Keratinocyte (primary cell): ENCODE measurements around the gene PCDHAC2.

Source experiments
- EZH2 ChIP-seq: IDR thresholded peaks from one replicate; pipeline ENCODE4 v1.6.1; 2012; ENCODE audit warnings: inconsistent platforms, mild to moderate bottlenecking, low read length, moderate library complexity
- TF ChIP-seq, protein P1 (sequence below), 3 experiments: IDR thresholded peaks in 1 of 3; conservative IDR thresholded peaks in 1 of 3; optimal IDR thresholded peaks in 1 of 3; 2 replicates in 2 of 3; 3 replicates in 1 of 3; pipeline versions ENCODE3 to v1.5.1; 2011; ENCODE audit warnings: low read length in 3 of 3, mild to moderate bottlenecking in 3 of 3, moderate library complexity in 2 of 3, control low read depth in 1 of 3, inconsistent platforms in 1 of 3; ENCODE audit not compliant: insufficient read depth in 2 of 3; ENCODE audit errors: extremely low read depth in 1 of 3

DNA sequence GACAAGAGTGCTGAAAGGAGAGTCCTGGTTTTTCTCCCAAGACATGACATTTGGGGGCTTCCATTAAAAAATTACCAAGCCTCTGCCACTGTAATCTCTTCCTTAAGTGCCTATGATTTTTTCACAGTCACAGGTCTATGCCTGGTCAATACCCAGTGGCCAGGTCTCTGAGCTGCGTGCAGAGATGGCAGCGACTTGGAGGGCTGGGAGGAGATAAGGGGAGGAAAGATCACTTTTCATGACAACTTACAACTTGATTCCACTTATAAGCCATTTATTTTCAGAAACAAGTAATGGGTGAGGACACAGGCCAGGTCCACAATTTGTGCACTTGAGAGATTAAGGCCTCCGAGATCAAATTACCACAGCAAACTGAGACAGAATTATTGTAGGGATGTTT, 1.9 kb upstream of the PCDHAC2 start:
- TF ChIP-seq, protein P1, sequence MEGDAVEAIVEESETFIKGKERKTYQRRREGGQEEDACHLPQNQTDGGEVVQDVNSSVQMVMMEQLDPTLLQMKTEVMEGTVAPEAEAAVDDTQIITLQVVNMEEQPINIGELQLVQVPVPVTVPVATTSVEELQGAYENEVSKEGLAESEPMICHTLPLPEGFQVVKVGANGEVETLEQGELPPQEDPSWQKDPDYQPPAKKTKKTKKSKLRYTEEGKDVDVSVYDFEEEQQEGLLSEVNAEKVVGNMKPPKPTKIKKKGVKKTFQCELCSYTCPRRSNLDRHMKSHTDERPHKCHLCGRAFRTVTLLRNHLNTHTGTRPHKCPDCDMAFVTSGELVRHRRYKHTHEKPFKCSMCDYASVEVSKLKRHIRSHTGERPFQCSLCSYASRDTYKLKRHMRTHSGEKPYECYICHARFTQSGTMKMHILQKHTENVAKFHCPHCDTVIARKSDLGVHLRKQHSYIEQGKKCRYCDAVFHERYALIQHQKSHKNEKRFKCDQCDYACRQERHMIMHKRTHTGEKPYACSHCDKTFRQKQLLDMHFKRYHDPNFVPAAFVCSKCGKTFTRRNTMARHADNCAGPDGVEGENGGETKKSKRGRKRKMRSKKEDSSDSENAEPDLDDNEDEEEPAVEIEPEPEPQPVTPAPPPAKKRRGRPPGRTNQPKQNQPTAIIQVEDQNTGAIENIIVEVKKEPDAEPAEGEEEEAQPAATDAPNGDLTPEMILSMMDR (optimal IDR thresholded peaks at IDR 0.05 in 1 of 3, IDR thresholded peaks at IDR 0.05 in 1 of 3, conservative IDR thresholded peaks at IDR 0.05 in 1 of 3; ENCODE audit: extremely low read depth in 1 of 3, insufficient read depth in 2 of 3, low read length in 3 of 3) = no peak
- TF ChIP-seq EZH2 = no peak
